HG02840 (cell line): ENCODE measurements around the gene TTBK1.

Source experiments
- ATAC-seq: cut with Tn5 transposase; IDR thresholded peaks from one replicate; pipeline ENCODE4 v1.9.1; 2021; ENCODE audit warnings: mild to moderate bottlenecking, moderate library complexity, moderate number of reproducible peaks; ENCODE audit not compliant: unreplicated experiment, low FRiP score

The TTBK1 gene

DNA sequence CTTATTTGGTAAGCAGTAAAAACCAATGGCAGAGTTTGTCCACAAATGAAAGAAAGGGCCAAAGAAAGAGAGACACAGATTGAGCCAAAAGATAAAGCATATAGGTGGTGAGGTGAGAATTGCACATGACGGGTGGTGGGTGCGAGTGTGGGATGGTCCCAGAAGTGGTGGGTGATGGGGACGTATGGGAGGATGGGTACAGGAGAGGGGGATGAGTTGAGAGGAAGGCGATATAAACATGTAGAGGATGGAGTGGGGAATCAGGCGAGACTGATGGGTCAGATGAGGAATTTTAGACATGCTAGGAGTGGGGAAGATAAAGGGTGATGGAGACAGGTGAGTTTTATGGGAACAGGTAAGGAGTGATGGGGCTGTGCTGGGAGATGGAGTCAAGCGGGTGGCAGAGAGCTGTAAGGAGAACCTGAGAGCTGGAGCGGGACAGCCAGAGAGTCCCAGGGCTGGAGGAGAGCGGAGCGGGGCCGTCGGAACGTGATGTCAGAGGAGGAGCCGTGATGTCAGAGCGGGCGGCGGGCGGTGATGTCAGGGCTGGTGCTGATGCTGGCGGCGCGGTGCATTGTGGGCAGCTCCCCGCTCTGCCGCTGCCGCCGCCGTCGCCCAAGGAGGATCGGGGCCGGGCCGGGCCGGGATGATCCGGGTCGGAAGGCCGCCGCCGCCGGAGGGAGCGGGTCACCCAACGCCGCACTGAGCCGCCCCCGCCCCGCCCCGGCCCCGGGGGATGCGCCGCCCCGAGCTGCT, at the start of gene TTBK1:
TSS of gene TTBK1 (plus strand) at position 574 of the 756 bp plus-strand sequence. CDS start 3,180 bp downstream, outside the sequence.
- no peak for ATAC-seq

- ATAC-seq: no peak
Measured at GRCh38 chr6:43193929-43194328, 49.4 kb upstream of the TTBK1 start.

DNA sequence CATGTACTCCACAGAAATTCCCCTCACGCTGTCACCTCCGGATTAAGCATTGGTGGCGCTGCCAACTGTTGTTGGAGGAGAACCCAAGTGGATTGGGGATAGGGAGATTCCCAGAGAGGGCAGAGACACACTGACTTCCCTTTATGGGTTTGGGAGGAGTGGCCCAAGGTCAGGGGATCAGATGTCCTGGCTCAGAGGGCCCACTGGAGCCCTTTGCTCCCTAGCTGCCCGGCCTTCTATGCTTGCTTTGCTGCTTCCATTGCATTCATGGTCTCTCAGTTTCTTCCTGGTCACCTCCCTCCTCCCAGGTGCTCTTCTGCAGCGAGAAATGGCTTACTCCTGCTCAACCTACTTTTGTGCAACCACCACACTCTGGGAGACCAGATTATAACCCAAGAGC, 46.9 kb upstream of the TTBK1 start:
- ATAC-seq: no peak

GRCh38 chr6:43199912-43200311, 43.4 kb upstream of the TTBK1 start:
- no peak for ATAC-seq

DNA sequence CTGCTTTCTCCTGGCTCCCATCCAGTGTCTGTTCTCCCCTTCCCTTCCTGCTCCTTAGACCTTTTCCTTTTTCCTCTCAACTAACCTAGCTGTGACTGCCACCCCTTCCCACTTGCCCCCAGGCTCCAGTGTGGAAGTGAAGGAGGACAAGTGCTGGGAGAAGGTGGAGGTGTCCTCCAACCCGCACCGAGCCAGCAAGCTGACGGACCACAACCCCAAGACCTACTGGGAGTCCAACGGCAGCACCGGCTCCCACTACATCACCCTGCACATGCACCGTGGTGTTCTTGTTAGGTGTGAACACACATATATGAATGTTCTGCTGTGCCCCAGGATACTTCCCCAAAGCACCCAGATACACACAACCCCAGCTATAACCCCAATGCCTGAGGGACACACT, 42.7 kb upstream of the TTBK1 start:
- no peak for ATAC-seq

DNA sequence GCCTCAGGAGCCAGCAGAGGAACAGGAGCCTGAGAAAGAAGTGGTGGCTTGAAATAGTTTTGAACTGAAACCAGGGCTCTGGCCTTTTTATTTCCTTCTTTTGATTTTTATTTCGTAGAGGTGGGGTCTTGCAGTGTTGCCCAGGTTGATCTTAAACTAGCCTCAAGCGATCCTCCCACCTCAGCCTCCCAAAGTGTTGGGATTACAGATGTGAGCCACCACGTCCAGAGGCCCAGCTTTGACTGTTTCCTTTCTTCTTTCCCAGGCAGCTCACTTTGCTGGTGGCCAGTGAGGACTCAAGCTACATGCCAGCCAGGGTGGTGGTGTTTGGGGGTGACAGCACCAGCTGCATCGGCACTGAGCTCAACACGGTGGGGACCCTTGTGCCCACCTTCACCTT, 40.8 kb upstream of the TTBK1 start:
- ATAC-seq: no peak

DNA sequence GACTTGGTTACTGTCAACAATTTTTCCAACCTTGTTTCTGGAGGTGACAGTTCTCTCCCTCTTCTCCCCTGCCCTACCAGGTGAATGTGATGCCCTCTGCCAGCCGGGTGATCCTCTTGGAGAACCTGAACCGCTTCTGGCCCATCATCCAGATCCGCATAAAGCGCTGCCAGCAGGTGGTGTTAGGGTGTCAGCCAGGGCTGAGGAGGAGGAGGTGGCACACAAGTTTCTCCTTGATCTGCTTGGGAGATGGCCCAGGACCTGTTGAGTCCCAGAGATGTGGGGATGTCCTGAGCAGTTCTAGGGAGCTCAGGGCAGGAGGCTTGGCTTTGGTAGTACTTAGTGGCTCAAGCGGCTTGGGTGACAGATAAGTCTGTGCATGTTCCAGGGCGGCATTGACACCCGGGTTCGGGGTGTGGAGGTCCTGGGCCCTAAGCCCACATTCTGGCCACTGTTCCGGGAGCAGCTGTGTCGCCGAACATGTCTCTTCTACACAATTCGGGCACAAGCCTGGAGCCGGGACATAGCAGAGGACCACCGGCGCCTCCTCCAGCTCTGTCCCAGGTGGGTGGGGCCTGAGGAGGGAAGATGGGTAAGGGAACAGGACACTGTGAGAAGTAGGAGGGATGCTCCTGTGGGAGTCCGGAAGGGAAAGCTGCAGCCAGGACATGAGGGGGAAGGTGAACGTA, 40.1 kb upstream of the TTBK1 start:
- ATAC-seq: no peak

- no peak for ATAC-seq
Measured at GRCh38 chr6:43203718-43204095, 39.6 kb upstream of the TTBK1 start.

GRCh38 chr6:43204271-43205105, 38.8 kb upstream of the TTBK1 start:
- no peak for ATAC-seq

DNA sequence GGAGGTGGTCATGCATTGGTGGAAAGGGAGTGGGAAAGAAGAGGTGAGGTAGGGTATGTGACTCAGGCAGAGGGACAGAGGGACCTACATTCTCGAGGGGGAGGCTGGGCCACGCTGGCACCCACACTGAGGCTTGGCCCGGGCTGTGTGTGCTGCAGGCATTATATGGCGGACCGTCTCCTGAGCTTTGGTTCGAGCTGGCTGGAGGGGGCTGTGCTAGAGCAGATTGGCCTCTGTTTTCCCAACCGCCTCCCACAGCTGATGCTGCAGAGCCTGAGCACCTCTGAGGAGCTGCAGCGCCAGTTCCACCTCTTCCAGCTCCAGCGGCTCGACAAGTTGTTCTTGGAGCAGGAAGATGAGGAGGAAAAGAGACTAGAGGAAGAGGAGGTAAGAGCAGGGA, 37.4 kb upstream of the TTBK1 start:
- no peak for ATAC-seq

GRCh38 chr6:43207286-43207685, 36.0 kb upstream of the TTBK1 start:
- no peak for ATAC-seq

- ATAC-seq: no peak
Measured at GRCh38 chr6:43211955-43212354, 31.3 kb upstream of the TTBK1 start.

GRCh38 chr6:43213431-43213830, 29.9 kb upstream of the TTBK1 start:
- no peak for ATAC-seq

DNA sequence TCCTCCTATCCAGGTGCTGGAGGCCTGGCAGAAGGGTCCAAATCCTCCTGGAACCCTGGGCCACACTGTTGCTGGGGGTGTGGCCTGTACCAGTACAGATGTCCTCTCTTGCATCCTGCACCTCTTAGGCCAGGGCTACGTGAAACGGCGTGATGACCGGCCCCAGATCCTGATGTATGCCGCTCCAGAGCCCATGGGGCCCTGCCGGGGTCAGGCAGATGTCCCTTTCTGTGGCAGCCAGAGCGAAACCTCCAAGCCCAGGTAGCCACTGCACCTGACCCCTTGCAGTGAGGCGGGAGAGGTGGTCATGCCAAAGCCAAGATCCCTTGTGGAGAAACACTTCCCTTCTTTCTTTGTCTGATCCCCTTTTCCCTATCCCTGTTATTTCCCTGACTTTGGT, 28.2 kb upstream of the TTBK1 start:
- ATAC-seq: no peak

GRCh38 chr6:43216200-43216599, 27.1 kb upstream of the TTBK1 start:
- ATAC-seq: no peak

- ATAC-seq: no peak
Measured at GRCh38 chr6:43217351-43217750, 25.9 kb upstream of the TTBK1 start.

- no peak for ATAC-seq
Measured at GRCh38 chr6:43219119-43219518, 24.2 kb upstream of the TTBK1 start.

- no peak for ATAC-seq
Measured at GRCh38 chr6:43219814-43220213, 23.5 kb upstream of the TTBK1 start.

DNA sequence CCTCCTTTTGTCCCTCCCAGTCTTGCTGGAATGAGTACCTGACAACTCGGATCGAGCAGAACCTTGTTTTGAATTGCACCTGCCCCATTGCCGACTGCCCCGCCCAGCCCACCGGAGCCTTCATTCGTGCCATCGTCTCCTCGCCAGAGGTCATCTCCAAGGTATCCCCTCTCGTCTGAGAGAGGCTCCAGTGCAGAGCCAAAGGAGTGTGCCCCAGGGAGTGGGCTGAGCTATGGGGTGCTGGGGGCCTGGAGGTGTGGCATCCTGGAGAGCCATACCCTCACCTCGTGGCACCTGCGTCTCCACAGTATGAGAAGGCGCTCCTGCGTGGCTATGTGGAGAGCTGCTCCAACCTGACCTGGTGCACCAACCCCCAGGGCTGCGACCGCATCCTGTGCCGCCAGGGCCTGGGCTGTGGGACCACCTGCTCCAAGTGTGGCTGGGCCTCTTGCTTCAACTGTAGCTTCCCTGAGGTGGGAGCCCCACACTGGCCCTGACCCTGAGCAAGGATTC, 22.8 kb upstream of the TTBK1 start:
- no peak for ATAC-seq

GRCh38 chr6:43221046-43221972, 22.0 kb upstream of the TTBK1 start:
- ATAC-seq: no peak
